ENCODE measurements around the gene CDK5. TPM values are rescaled to one million over a fixed set of nuclear protein-coding genes. Genes with fewer than 3 reads are reported as not detected.
A peak's percentile ranks its signal among the peaks of the same experiment; 100 is the strongest.

Gene CDK5
- total and polyA plus RNA-seq, 10 of the 15 experiments (the other 5 are each of a cell fraction or from before 2014, with no cell fraction given): 1.5 to 33.4 (median 21.6) TPM

DNA sequence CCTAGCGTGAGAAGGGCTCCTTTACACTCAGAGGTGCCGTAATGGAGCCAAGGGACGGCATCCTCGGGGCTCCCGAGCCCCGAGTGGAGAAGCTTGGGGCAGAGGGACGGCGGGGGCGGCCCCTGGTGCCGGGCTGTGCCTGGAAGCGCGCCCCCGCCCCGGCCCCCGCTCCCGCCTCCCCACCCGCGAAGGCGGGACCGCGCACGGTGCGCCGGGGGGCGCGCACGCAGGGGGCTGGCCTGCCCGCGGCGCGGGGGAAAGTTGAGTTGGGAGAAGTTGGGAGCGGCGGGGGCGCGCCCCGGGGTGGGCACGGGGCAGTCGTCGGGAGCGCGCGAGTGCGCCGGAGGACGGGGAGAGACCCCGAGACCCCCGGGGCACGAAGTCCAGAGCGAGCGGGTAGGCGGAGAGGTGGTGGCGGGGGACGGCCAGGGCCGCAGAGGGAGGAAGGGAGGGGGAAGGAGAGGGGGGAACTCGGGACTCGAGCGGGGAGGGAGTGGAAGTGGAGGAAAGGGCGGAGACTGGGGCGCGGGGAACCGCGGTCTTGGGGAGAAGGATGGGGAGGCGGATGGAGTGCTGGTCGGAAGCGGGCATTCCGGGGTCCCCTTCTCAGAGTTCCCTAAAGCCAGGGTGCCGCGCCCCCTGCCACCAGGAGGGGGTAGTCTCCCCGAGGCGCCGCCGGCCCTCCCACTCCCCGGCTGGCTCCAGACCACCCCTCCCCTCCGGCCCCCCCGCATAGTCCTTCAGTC lies 1.8 kb upstream of the CDK5 start, which contains the start of gene SLC4A2 (continued):
- TF ChIP-seq MXI1 (IDR thresholded peaks at IDR 0.05; ENCODE audit: low read depth, low read length) (no peak), MTA2 (IDR thresholded peaks at IDR 0.05; ENCODE audit: low read depth) (peak; percentile 26; the same call in 1 of the 2 replicates)

DNA sequence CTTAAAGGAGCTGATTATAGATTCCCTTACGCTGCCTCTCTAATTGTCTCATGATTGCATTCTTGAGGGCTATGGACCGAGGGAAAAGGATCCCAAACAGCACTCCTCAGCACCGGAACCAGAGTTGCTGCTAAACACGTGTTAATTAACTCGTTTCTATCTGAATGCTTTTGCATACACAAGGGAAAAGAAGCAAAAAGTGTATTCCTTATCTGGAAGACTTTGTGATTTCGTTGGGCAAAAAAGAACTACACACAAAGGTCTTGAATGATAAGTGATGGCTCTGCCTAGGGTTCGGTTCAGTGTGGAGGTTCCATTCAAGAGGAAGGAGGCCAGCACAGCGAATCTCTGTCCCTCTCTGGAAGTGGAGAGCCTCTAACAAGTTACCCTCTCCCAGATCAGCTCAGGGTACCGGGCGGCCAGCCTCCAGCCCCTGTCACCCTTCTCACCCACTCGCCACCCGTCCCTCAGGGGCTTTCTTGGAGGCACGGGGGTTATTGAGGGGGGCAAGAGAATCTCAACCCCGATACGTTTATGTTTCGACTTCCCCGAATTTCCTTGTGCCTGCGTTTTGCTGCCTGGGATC lies 1.2 kb upstream of the CDK5 start:
- ChIA-PET POLR2A (interaction anchor here (0.5 to 1.4 kb wide), 6 partner anchors 22 to 137 kb away, joined by 3 to 9 read pairs (median 4); partner anchors contain the start of genes AGAP3, FASTK and TMUB1), RAD21 (ENCODE audit: unreplicated experiment) (no interaction called here), CTCF (interaction anchor here (0.6 to 1.6 kb wide), 6 partner anchors 22 to 252 kb away, joined by 3 to 8 read pairs (median 4); partner anchors contain the start of genes FASTK and TMUB1), SMC1A (ENCODE audit: uncharacterized antibody, unreplicated experiment) (interaction anchor here (1.0 kb wide), 3 partner anchors 24 to 28 kb away, joined by 3 to 5 read pairs (median 3); partner anchors contain the start of gene TMUB1)
- in situ Hi-C loops (cut with MboI): no loop called here
- FAIRE-seq (no peak), DNase-seq (ENCODE audit: low read depth, low spot score) (no peak), ATAC-seq (0 out of 3 replicates have a peak, but pooled peaks have one; percentile 2)
- intact Hi-C loops (cut with micrococcal nuclease; ENCODE audit: unreplicated experiment): loop anchor here (1.0 to 2.0 kb wide), 4 partner anchors 21 to 52 kb away; partner anchors contain the start of genes ABCB8 and FASTK
- H3K79me2 ChIP-seq (ENCODE audit: control insufficient read depth, insufficient read depth, low read length): peaks cover 21% of the 10 kb centered on the region
- no peaks in the 10 kb centered on the region for H3K27me3 ChIP-seq (replicated peaks in 1 of 2; ENCODE audit: control insufficient read depth in 2 of 2, insufficient read depth in 2 of 2, low read length in 1 of 2)
- no peaks in the 10 kb centered on the region for H4K20me1 ChIP-seq (ENCODE audit: control insufficient read depth, insufficient read depth)
- BruUV-seq (replicated peaks): no TSS peak
- peak overlapping the region; percentile 98 for H3K4me2 ChIP-seq (ENCODE audit: control insufficient read depth, insufficient read depth)
- under 1% methylated on average over 18 of the region's 18 CpGs for WGBS (ENCODE audit: insufficient coverage, insufficient replicate concordance, low lambda C conversion rate, missing lambda C conversion rate)
- H3K9me3 ChIP-seq (replicated peaks; ENCODE audit: control insufficient read depth, insufficient read depth, low read length): no peaks in the 10 kb centered on the region
- H2AFZ ChIP-seq (ENCODE audit: control insufficient read depth, low read depth, low read length): peak overlapping the region; percentile 92
- H3K4me1 ChIP-seq (ENCODE audit: control insufficient read depth, insufficient read depth, low read length): peaks cover 24% of the 10 kb centered on the region
- H3K4me3 ChIP-seq: peak overlapping the region; percentile 99
- H3K36me3 ChIP-seq (ENCODE audit: control insufficient read depth in 2 of 2, insufficient read depth in 2 of 2, low read length in 1 of 2): no peaks in the 10 kb centered on the region
- peak overlapping the region; percentile 86 for H3K9ac ChIP-seq (ENCODE audit: control insufficient read depth, insufficient read depth, low read length)
- TF ChIP-seq, protein P1, sequence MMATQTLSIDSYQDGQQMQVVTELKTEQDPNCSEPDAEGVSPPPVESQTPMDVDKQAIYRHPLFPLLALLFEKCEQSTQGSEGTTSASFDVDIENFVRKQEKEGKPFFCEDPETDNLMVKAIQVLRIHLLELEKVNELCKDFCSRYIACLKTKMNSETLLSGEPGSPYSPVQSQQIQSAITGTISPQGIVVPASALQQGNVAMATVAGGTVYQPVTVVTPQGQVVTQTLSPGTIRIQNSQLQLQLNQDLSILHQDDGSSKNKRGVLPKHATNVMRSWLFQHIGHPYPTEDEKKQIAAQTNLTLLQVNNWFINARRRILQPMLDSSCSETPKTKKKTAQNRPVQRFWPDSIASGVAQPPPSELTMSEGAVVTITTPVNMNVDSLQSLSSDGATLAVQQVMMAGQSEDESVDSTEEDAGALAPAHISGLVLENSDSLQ (IDR thresholded peaks at IDR 0.05): no peak
- peak overlapping the region; percentile 88 for H3K27ac ChIP-seq (ENCODE audit: control insufficient read depth, insufficient read depth)
